HG03342 (cell line): ENCODE data around the gene ARAF.
"Not testable (repeated sequence)": the region's sequence is repeated elsewhere in the genome, so short reads cannot be mapped to it uniquely, and the experiment has no call there.

Experiments
- ATAC-seq: cut with Tn5 transposase; IDR thresholded peaks from one replicate; pipeline ENCODE4 v1.9.1; 2021; ENCODE audit warnings: mild to moderate bottlenecking, moderate library complexity; ENCODE audit not compliant: unreplicated experiment

The ARAF gene

GRCh38 chrX:47560934-47561658 lies at the start of gene ARAF:
Gene ARAF, plus strand, starts transcription at chrX:47561205. Its CDS starts 1,763 bp downstream, at chrX:47562968.
- peak; percentile 81 for ATAC-seq

GRCh38 chrX:47512383-47512782 lies 48.6 kb upstream of the ARAF start:
- not testable (repeated sequence) for ATAC-seq

- ATAC-seq: peak; percentile 72
Measured at GRCh38 chrX:47513034-47513965, 47.7 kb upstream of the ARAF start.

- no peak for ATAC-seq
Measured at GRCh38 chrX:47514533-47515235, 46.3 kb upstream of the ARAF start.

GRCh38 chrX:47515941-47516665 lies 44.9 kb upstream of the ARAF start:
- ATAC-seq: no peak

DNA sequence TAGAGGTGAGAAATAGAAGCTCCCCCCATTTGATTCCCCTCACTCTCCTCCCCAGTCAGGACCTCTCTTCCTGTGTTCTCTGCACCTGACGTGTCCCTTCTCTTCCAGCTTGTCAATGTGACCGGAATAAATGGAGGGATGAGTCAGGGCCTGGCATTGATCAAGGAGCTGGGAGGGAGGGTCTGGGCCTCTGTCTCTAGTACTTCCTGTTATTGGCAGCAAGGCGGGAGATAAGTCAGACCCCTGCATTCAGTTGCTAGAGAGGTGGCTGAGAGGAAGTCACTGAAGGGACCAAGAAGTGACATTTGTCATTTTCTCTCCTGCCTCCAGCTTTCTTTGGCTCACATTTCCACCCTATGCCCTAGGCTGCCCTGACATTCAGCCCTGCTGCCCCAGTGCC lies 42.9 kb upstream of the ARAF start:
- ATAC-seq: no peak

DNA sequence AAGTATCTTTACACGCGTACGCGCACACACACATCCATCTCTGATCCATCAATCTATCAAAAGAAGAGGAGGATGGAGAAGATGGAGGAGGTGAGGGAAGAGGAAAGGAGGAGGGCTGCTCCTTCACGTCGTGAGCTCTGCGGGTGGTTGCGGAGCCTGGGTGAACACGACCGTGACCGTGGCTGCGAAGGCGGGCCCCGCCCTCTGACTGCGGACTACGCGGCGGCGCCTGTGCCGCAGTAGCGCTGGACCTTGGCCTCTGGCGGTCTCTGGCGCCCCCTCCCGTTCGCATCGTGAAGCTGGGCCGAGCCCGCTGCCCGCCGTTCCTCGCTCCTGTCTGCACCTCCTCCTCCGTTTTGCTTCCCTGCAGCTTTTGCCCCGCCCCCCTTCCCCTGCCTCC lies 37.7 kb upstream of the ARAF start:
- ATAC-seq: peak; percentile 84

GRCh38 chrX:47523713-47524166 lies 37.3 kb upstream of the ARAF start:
- peak; percentile 33 for ATAC-seq

GRCh38 chrX:47529548-47529947 lies 31.5 kb upstream of the ARAF start:
- no peak for ATAC-seq

GRCh38 chrX:47530049-47530448 lies 31.0 kb upstream of the ARAF start:
- ATAC-seq: no peak

- no peak for ATAC-seq
Measured at GRCh38 chrX:47539860-47540259, 21.1 kb upstream of the ARAF start.

- no peak for ATAC-seq
Measured at GRCh38 chrX:47540754-47541538, 20.1 kb upstream of the ARAF start.

- no peak for ATAC-seq
Measured at GRCh38 chrX:47543496-47543895, 17.5 kb upstream of the ARAF start.

DNA sequence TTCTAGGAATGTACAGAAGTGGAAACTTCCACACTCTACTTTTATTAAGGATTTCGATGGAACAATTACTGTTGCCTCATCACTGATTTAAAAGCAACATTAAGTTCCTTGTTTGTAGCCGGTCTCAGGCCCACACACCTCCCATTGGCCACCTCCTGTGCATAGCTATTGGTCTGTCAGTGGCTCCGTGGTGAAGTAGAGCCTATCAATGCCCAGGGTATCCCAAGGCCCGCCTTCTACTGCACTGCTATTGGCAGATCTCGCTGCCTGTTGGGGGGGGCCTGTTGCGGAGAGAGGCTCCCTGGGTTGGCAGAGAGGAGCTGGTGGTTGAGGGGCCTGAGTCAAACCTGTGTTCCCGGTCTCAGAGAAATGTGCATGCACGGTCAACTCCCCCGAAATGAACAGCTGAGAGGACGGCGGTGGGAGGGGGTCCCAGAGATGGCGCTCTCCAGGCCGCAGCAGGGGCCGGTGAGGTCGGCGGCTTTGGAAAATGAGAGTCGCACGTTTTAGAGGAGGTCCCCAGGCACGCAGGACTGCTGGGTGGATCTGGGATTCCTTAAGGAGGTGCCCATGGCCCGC lies 4.9 kb upstream of the ARAF start:
- ATAC-seq: peak; percentile 88

- ATAC-seq: no peak
Measured at GRCh38 chrX:47558436-47558835, 2.6 kb upstream of the ARAF start.

GRCh38 chrX:47560179-47560933 lies 649 bp upstream of the ARAF start:
- ATAC-seq: no peak

DNA sequence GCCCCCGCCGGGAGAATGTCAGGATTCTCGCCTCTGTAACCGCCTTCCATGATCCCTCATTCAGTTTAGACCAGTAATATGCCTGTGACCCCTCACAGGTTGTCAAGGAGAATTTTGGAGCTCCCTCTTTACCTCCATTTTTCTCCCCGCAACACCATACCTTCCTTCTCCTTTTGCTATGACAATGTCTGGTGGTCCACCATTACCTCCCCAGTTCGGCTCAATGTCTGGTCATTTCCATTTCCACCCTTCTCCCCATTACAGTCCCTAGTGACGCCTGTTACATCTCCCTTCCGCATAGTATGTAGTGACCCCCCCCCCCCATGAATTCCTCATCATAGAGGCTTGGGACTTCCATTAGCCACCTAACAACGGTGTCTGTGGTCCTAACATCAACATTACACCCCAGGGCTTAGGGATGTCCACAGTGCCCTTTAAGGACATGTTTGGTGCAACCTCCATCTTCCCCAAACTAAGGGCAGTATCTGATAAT lies 700 bp downstream of the ARAF start:
- ATAC-seq: peak; percentile 1

DNA sequence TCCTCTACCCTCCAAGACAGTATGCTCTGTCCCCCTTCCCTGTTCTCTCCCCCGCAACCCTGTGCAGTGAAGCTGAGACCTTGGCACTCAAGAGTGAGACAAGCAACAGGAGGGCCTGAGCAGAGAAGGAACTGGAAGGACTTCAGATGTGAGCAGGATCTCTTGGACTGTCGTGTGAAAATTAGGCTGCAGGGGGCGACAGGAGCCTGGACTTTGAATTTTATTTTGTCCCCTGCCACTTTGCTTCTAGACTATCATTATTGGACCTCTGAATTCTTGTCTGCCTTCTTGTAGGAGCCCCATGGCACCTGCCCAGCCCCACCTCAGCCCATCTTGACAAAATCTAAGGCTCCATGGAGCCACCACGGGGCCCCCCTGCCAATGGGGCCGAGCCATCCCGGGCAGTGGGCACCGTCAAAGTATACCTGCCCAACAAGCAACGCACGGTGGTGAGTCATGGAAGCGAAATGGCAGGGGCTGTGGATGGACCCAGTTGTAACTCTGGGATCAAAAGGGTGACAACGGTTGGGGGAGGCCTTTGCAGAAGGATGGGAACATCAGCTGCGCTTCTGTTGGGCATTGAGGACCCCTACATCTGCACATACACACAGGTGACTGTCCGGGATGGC lies 1.7 kb downstream of the ARAF start:
- no peak for ATAC-seq
